NCI-H2196 treated with DMSO at 0.1 percent for 48 hours (cell line): ENCODE measurements around the gene SLC35B4.
"Not testable (repeated sequence)": the region's sequence is repeated elsewhere in the genome, so short reads cannot be mapped to it uniquely, and the experiment has no call there.

Experiments
- DNase-seq: peaks from one replicate; lab custom pipeline; 2025; ENCODE audit not compliant: unreplicated experiment; lab: John Stamatoyannopoulos, UW

The SLC35B4 gene

DNA sequence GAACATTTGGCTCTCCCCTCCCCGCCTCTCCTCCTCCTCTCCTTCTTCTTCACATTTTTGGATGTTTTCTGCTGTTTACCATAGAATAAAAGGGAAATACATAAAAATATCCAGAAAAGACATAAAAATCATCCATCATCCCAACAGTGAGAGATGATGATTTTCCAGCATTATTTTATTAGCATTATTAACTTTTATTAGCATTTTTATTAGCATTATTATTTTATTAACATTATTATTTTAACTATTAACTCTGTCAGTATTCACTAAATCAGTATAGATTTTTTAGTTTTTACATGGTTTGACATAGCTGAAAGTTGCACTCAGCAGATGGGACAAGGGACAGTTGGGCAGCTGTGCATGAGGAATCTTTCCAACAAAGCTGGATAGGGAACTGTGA, 16.2 kb upstream of the SLC35B4 start:
- no peak for DNase-seq

DNA sequence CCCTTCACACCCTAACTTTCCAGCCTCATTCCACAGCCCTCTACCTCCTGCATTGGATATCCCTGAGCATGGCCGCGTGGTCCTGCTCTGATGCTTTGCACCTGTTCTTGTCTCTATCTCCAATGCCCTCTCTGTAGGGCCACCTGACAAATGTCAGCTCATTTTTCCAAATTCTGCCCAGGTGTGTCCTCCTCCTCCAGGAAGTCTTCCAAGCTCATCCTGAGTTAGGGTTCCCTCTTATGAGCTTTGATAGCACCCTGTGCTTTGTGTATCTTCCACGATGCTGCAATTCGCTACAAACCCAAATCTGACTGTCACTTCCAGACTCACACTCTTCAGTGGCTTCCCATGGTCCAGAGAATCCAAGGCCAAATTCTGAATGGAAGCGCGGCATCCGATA, 14.7 kb upstream of the SLC35B4 start:
- DNase-seq: no peak

DNA sequence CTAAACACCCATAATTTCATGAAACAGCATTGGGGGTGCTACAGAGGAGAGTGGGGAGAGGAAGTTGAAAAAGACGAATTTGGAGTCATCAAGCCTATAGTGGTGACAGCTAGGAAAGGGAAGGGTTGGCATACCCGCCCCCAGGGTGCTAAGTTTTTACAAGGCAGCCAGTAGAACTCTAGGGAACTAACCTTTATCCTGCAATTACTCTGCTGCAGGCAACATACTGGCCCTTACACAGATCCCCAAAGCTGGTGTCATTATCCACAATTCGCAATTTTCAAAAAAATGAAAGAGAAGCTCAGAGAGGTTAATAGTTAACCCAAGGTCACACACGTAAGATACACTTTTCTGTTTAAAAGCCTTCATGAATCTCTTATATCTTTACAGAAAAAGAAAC, 14.2 kb upstream of the SLC35B4 start:
- no peak for DNase-seq

DNA sequence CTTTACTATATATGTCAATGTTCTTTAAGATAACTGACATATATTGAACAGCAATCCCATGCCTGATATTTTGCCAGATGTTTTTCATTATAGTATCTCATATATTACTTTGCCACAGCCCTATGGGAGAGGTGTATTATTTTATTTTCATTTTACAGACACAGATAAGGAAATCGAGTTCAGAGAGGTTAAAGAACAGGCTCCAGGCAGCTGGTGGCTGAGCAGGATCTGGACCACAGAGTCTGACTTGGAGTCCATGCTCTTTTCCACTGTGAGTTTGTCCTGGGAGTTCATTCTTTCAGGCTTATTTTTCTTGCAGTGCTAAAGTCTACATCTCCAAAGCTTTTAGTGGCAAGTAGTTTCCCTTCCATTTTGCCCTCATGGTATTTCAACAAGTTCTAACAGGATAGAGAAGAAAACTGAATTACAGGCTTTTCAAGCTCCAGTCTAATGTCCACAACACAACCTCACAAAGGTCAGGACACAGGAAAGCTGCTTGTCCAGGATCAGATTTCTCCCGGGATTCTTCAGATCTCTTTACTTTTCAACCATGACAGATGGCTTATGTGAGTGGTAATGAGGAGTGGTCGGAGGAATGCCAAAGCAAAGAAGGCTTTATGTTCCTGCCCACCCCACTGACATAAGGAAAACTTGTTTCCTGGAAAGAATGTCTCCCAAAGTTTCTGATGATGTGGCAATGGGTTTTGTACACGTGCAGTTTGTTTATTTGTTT, 13.1 kb upstream of the SLC35B4 start:
- no peak for DNase-seq

DNA sequence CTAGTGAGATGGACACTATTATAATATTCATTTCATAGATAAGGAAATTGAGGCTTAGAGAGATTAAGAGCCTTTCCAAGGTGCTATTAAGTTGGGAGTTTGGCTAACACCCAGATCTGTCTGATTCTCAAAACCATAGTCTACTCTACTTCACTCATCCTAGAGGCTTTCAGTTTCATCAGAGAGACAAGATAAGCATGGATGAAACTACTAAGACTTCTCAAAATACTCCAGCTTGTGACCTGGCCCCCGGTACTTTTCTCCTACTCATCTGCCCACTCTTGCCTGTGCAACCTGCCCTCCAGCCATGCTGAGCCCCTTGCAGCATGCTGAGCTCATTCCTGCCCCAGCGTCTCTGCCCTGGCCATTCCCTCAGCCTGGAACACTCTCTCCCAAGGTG, 12.2 kb upstream of the SLC35B4 start:
- DNase-seq: no peak

DNA sequence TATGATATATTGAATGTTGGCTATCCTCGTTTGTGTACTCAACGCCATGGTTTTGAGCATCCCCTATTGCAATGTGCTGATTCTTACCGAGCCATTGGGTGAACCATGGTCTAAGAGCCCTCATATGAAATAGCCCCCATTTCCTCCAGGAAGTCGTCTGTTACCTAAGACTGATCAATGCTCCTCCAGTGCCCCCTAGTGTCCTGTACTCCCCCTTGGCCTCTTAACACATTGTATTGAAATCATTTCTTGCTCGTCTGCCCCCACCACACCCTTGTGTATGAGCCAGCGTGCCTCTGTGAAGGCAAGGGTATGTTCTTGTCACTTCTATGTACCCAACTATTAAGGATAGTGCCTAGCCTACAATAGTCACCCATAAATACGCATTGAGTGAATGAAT, 11.2 kb upstream of the SLC35B4 start:
- DNase-seq: no peak

DNA sequence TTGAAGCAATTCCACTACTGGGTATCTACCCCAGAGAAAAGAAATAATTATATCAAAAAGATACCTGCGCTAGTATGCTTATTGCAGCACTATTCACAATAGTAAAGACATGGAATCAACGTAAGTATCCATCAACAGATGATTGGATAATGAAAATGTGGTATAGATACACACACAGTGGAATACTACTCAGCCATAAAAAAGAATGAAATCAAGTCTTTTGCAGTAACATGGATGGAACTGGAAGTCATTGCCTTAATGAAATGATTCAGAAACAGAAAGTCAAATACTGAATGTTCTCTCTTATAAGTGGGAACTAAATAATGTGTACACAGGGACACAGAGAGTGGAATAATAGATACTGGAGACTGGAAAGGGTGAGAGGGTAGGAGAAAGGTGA, 7.4 kb upstream of the SLC35B4 start:
- no peak for DNase-seq

DNA sequence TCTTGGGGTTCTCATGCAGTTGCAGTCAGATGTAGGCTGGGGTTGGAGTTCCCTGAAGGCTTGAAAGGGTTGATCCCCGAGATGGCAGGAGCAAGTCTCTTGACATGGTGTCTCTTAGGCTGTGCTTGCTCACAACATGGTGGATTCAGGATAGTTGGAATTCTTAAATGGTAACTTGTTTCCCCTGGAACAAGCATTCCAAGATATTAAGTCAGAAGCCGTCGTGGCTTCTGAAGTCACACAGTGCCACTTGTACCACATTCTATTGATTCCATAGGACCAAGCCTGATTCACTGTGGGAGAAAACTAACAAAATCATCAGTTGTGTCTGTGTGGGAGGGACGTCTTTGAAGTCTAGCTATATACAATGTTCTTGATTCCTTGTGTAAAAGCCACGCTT, 3.5 kb upstream of the SLC35B4 start:
- DNase-seq: no peak

DNA sequence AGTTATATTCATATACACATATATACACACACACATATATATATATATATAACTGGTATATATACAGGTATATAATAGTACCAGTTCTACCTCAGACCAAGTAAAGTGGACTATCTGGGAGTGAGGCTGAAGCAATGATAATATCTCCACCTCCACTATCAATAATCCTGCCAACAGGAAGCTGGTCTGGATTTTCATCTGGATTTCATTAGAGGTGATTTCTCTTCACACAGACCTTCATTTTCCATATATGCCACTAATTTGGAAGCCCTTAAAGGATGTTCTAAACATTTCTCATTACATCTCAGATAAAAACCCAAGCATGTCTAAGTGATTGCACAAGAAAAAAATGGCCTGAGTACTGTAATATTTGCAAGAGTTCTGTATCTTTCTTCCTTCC, 1.7 kb upstream of the SLC35B4 start:
- no peak for DNase-seq

DNA sequence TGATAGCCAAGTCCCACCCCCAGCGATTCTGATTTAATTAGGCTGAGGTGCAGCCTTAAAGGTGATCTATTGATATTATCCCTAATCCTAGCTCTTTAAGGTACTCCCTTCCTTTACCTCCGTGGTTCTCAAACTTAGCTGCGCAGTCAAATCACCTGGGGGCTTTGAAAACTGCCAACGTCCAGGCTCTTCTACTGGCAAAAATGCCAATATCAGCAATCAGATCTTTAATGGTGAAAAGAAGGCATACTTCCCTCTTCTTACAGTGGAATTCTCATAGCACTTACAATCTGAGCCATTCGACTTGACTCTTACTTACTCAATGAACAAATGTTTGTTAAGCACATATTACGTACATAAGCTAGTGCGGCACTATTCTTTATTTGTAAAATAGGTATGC, 704 bp upstream of the SLC35B4 start:
- DNase-seq: no peak

DNA sequence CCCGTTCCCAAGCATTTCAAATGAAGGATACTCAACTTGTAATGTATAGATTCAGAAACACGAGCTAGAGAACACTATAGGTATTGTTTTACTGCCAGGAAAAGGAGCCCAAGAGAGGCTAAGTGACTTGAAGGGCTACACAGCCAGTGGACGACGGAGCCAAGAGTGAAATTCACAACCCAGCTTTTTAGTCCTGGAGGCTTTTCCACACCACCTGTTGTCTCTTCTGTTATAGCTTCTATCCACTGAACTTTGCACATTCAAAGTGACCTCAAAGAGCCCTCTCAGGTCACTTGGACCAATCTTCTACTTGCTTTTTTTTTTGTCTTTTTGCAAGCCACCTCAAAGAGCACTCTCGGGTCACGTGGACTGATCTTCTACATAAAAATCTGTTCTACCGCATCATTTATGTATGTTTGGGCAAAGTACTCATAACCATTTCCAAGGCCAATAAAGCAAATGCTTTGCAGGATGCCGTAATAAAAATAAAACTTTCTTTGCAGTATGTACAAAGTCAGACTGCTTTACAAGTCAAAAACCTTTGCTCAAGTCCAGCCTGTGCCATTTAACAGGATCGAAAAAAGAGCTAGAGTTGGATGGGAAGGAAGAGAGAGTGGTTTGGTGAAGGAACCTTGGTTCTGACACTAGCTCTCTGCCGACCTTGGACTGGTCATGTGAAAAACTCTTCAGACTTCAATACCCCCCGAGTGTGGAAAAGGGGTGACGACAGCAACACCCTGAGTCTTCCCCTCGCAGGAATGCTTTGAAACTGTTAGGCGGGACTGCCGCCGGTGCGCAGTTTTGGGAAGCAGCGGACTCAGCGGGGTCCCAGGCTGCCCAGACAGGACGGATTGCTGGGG, 821 bp downstream of the SLC35B4 start:
- DNase-seq: no peak

DNA sequence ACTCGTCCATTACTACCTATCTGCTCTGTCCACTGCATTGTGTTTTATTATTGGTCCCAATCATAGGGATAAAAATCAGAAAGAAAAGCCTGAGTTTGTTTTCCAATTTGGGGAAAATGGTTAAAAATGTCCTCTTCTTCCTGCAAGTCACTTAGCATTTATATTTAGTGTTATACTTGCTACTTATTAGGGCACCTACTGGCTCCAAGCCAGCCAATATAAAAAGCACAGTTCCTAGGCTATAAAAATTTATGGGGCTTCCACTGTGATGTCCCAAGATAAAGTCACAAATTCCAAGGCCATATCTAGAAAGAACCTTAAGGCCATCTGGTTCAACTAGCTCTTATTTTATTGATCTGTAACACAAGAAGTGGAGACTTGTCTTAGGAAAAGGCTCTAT, 3.2 kb downstream of the SLC35B4 start:
- DNase-seq: no peak

DNA sequence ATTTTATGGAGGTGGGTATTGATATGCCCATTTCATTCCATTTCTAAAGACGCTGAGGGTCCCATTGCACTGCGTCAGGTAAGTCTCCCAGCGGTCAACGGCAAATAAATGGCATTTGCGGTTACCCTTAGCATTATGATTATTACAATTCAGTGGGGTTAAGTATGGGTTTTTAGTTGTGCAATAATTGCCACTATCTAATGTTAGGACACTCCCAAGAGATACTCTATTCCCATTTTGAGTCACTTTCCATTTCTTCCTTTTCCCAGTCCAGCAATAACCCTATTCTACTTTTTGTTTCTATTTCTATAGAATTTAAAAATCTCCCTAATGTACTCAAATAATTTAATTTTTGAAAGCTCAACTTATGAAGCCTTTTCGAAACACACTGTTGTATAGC, 4.0 kb downstream of the SLC35B4 start:
- no peak for DNase-seq

DNA sequence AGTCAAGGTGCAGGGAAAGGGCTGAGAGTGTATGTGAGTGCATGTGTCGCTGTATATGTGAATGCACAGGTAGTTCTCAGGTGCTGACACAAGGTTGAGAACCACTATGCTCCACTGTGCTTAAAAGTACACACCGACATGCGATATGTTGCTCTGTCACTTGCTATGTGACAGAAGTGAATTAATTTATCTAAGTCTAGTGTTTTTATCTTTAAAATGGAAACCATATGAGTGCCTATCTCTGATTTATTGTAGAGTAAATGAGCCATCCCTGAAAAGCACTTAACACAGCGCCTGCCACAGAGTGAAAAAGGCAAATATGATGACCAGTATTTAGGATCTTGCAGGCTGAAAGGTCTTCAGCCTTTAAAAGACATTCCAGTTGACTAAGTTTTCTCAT, 4.9 kb downstream of the SLC35B4 start:
- DNase-seq: no peak

DNA sequence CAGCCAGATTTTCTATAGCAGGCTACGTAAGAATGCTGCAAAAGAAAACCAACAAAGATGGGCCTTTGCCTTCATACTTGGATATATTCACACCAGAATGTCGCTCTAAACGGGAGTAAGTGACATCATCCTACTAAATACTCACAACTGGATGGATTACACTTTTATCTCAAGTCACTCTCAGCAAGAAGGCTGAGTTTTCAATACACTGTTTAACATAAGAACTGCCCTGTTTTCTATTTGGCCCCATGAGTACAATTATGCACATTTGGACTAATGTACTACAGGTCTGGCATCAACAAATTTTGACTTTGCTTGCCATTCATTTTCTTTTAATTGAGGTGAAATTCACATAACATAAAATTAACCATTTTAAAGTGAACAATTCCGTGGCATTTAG, 8.2 kb downstream of the SLC35B4 start:
- DNase-seq: no peak

DNA sequence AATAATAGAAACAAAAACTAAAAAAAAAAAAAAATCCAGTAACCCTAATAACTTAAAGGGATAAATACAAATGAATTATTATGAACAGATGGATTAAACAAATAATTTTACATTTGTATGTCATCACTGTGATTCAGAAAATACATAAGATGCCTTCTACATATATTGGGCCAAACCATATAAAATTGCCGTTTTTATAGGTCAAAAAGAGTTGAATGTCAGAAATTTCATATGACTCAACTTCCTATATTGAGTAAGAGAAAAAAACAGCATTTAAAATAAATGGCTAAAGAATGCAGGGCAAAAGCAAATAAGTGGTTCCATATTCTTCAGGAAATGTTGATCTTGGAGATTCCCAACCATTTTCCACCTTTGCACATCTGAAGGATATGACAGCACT, 9.4 kb downstream of the SLC35B4 start:
- no peak for DNase-seq

DNA sequence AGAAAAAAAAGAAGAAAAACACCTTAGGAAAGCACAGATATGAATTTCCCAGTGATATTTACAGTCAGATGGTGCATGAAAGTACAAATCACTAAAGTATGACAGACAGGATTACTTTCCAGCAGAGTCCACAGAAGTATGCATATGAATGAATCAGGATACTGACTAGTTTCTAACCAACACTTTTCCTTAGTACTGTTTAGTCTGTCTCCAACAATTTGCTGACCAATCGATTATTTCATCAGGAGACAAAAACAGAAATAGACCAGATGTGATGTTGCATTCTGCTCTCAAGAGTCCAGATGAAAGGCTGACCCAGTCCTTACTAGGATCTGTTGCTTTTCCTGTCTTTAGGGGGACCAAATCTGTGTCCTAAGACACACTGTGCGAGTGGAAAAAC, 14.6 kb downstream of the SLC35B4 start:
- DNase-seq: no peak

DNA sequence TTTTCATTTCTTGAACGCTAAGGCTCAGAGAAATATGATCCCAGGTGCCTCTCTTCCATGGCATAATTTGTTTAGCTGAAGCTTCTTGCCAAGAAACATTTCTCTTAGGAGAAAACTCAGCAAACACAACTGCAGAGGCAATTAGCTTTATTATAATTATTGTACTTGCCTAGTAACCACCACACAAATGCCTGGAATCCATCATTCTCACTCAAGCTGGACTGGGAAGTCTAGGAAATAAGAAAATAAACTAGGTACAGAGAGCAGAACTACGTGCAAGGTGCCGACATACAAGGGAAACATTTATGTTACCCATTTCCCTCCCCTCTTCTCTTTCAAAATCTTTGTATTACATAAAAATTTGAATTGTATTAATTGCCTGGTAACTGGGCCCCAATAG, 15.1 kb downstream of the SLC35B4 start:
- DNase-seq: no peak

DNA sequence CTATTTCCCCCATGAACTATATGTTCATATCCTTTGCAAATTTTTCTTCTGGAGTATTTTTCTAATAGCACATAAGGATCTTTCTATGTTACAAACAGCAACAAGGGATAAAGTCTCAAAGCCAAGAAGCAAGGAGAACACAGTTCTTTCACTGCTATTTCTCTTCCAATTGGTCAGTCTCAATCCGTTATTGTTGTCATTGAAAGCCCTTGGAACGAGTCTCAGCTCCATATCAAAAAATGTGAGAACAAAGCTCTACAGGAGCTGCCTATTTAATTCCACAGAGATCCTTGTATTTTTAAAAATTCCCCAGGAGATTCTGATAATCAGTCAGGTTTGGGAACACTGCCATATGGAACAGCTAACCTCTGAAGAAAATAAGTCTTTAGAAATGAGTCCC, 15.7 kb downstream of the SLC35B4 start:
- no peak for DNase-seq

DNA sequence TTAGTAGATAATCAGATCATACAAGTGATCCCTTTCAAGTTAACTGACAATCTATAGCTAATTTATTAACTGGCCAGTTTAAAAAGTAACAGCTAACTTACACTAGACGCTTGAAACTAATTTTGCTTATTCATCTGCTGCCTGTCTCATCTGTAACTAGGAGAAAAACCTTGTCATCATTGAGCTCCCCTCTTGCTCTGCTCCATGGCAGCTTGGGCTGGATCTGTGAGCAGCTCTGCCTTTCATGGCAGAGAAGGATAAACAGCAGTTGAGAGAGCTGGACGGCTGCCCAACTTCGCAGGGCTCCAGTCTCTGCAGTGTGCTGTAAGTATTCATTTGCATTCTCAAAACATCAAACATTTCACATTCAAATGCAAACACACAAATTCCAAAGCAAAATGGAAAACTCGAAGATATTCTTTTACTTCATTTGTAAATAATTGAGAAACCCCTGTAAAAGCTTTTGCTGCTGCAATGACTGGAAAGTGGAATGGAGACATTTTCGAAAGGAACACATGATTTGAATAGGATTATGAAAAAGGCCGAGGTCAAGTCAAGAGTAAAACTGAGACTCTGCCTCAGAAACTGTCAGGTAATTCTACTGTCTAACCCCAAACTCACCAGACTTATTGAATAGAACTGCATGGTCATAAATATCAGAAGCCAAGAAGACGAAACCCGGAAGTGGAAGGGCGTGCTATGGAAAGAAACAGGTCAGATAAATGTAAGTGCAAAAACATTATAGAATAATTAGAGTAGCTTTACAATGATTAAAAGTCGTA, 17.6 kb downstream of the SLC35B4 start:
- no peak for DNase-seq

DNA sequence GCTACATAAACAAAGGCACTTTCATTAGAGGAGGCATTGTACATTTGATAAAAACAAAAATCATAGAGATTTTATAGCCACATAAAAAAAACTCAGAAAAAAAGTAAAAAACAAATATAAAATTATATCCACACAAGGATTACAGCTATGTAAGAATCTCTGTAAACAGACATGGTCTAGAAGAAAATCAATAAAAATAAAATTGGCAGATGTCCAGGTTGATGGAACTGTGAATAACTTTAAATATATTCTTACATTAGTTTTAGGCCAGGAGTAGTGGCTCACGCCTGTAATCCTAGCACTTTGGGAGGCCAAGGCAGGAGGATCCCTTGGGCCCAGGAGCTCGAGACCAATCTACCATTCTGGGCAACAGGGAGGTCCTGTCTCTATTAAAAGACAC, 19.2 kb downstream of the SLC35B4 start:
- DNase-seq: no peak

DNA sequence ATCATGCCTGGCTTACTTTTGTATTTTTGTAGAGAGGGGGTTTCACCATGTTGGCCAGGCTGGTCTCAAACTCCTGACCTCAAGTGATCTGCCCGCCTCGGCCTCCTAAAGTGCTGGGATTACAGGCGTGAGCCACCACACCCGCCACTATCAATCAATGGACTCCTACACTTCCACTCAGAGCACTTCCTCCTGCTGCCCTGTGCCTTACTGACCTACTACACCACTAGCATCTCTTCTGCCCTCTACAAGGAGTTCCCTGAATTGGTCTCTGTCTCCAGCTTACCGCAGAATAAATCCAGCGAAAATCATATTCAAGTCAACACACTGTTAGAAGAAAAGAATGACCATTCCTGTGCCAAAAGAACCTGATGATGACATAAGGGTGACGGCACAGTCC, 20.7 kb downstream of the SLC35B4 start:
- DNase-seq: not testable (repeated sequence)
